Pancreas (tissue), 10 donors: ENCODE data around the gene FBXO10. TPM values are rescaled to one million over a fixed set of nuclear protein-coding genes. Genes with fewer than 3 reads are reported as not detected.

Experiments
- ATAC-seq, 4 donors: fragments of 200-7000 bp; cut with Tn5 transposase; one replicate each; pipeline versions ENCODE4 v1.8.0 to v1.9.1; 2020; ENCODE audit warnings: mild to moderate bottlenecking in 4 of 4, moderate library complexity in 4 of 4
- DNase-seq, 6 donors: peaks; one replicate each; pipeline ENCODE4 v3.0.0-alpha.2; 2020
- FAIRE-seq: peaks from 2 replicates; lab custom pipeline; 2012; peaks lifted over from hg19 to GRCh38; lab: Jason Lieb, UNC
- H3K27ac ChIP-seq, 4 donors: fragments of 200-600 bp; sonication (generic); 1 replicate in 3 of 4; 2 replicates in 1 of 4; pipeline versions ENCODE4 v1.5.0 to v1.8.0; 2020
- H3K27me3 ChIP-seq, 4 donors: fragments of 200-600 bp; one replicate each; pipeline ENCODE4 v1.8.0; 2021
- H3K36me3 ChIP-seq, 3 donors: fragments of 200-600 bp; sonication (generic) in 1 of 3; one replicate each; pipeline versions ENCODE4 v1.5.0 to v1.8.0; 2020 to 2021
- H3K4me1 ChIP-seq, 3 donors: fragments of 200-600 bp; one replicate each; pipeline ENCODE4 v1.8.0; 2021
- H3K4me3 ChIP-seq, 4 donors: fragments of 200-600 bp; sonication (generic) in 2 of 4; one replicate each; pipeline versions ENCODE4 v1.5.0 to v1.8.0; 2020 to 2021
- H3K9me3 ChIP-seq, 4 donors: fragments of 200-600 bp; one replicate each; pipeline ENCODE4 v1.8.0; 2021
- CTCF ChIP-seq, 4 donors: fragments of 200-600 bp; sonication (generic) in 3 of 4; IDR thresholded peaks; one replicate each; pipeline versions ENCODE4 v1.5.0 to v1.8.0; 2021; ENCODE audit warnings: antibody characterized with exemption in 4 of 4
- WGBS, 2 donors: extraction: QIAGEN DNeasy Blood & Tissue Kit; methylation state at CpG; one replicate each; pipeline ENCODE4 v1.1.7; 2013; 5-methylcytosine and 5-hydroxymethylcytosine counted together
- intact Hi-C, 3 donors: fragments of 100-400 bp; cut with DNase I; formaldehyde crosslinking; loops; one replicate each; pipeline versions ENCODE4 v1.11.1 to v1.14.2; 2022
- polyA plus RNA-seq, 2 donors: library from polyadenylated mRNA; stranded (reverse); fragments of 200-250 nt; gene quantifications; one replicate each; pipeline ENCODE4 v1.2.3, GENCODE V29; 2013
- total RNA-seq, 6 donors: library from RNA; stranded (reverse); fragmentation: NEBNext Ultra II Directional in 4 of 6; extraction: Animal tissue kit (Norgen Biotek cat#: 25700) in 4 of 6; gene quantifications; one replicate each; pipeline versions ENCODE4 v1.2.1 to v1.2.4, GENCODE V29; 2021 to 2023
- donor health status: healthy with polysubstance abuse.
- donor health status: DM: no; HTN: no; CAD: no; lungs with moderate emphysema.
- donor health status: DM: no; HTN: no; CAD: no.
- donor health status: control.
- donor health status: control.
- donor health status: Bipolar disorder and iron deficiency.
- donor health status: DM: yes; HTN: yes; CAD: no.
- donor health status: DM: no; HTN: no; CAD: no.
- donor health status: DM: no; HTN: no; CAD: no.
- donor health status: DM: yes; HTN: yes; CAD: no.

The FBXO10 gene
- total and polyA plus RNA-seq, 8 donors = 3.9 to 7.9 (median 6.1) TPM

DNA sequence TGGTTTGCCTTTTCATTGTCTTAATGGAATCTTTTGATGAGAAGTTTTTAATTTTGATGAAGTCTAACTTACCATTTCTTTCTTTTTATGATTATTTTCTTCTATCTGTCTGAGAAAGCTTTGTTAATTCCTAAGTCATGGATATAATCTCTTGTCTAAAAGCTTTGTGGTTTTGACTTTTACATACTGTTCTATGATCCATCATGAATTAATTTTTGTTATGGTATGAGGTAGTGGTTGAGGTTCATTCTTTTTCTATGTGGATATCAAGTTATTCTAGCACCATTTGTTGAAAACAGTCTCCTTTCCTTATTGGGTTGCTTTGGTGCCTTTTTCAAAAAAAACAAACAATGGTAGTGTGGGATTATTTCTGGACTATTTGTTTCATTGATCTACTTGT, 20.4 kb downstream of the FBXO10 start:
- no peak for FAIRE-seq
- Histone ChIP-seq H3K27ac (no peak overlapping the region), H3K4me3 (no peak overlapping the region), H3K9me3 (no peaks in the 10 kb centered on the region), H3K4me1 (no peaks in the 10 kb centered on the region), H3K36me3 (no peaks in the 10 kb centered on the region), H3K27me3 (no peaks in the 10 kb centered on the region)
- DNase-seq = no peak
- intact Hi-C loops = no loop called here
- no peak for TF ChIP-seq CTCF (IDR thresholded peaks at IDR 0.05)
- ATAC-seq = no peak

- no peak for FAIRE-seq
- no peaks in the 10 kb centered on the region for H3K9me3 ChIP-seq
- no peaks in the 10 kb centered on the region for H3K27me3 ChIP-seq
- intact Hi-C loops = no loop called here
- H3K4me3 ChIP-seq = no peak overlapping the region
- no peak for TF ChIP-seq CTCF (IDR thresholded peaks at IDR 0.05)
- no peaks in the 10 kb centered on the region for H3K36me3 ChIP-seq
- WGBS, 2 donors = 92 to 94% methylated on average over 3 of the region's 3 CpGs
- no peak overlapping the region for H3K27ac ChIP-seq
- DNase-seq = no peak
- no peak for ATAC-seq
- no peaks in the 10 kb centered on the region for H3K4me1 ChIP-seq
Observed at GRCh38 chr9:37554318-37554717, 21.9 kb downstream of the FBXO10 start.

- 85 to 89% methylated on average over 2 of the region's 2 CpGs for WGBS, 2 donors
- DNase-seq = no peak
- no peak for TF ChIP-seq CTCF (IDR thresholded peaks at IDR 0.05)
- Histone ChIP-seq H3K4me1 (no peaks in the 10 kb centered on the region), H3K27me3 (no peaks in the 10 kb centered on the region), H3K4me3 (no peak overlapping the region), H3K27ac (no peak overlapping the region), H3K36me3 (no peaks in the 10 kb centered on the region), H3K9me3 (no peaks in the 10 kb centered on the region)
- intact Hi-C loops = no loop called here
- no peak for ATAC-seq
- FAIRE-seq = no peak
Observed at GRCh38 chr9:37551888-37552287, 24.3 kb downstream of the FBXO10 start.

GRCh38 chr9:37551468-37551867, 24.7 kb downstream of the FBXO10 start:
- Histone ChIP-seq H3K9me3 (no peaks in the 10 kb centered on the region), H3K27ac (no peak overlapping the region), H3K4me3 (no peak overlapping the region), H3K4me1 (no peaks in the 10 kb centered on the region), H3K36me3 (no peaks in the 10 kb centered on the region), H3K27me3 (no peaks in the 10 kb centered on the region)
- WGBS, 2 donors = 66 to 73% methylated on average over 3 of the region's 3 CpGs
- DNase-seq (no peak), ATAC-seq (peak in 2 of 4 donors; percentile 32 to 58), FAIRE-seq (no peak)
- TF ChIP-seq CTCF (IDR thresholded peaks at IDR 0.05) = no peak
- intact Hi-C loops = no loop called here

DNA sequence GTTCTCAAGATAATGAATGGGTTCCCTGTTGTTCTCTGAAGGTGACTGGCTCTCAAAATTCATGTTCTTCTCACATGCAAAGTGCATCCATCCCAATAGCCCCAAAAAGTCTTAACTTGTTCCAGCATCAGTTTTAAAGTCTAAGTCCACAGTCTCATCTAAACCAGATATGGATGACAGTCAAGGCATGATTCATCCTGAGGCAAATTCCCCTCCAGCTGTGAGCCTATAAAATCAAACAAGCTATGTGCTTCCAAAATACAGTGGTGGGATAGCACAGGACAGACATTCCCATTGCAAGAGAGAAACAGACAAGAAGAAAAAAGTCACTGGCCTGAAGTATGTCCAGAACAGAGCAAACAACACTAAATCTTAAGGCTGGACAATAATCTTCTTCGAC, 25.4 kb downstream of the FBXO10 start:
- Histone ChIP-seq H3K4me1 (no peaks in the 10 kb centered on the region), H3K9me3 (no peaks in the 10 kb centered on the region), H3K36me3 (no peaks in the 10 kb centered on the region), H3K4me3 (no peak overlapping the region), H3K27ac (no peak overlapping the region), H3K27me3 (no peaks in the 10 kb centered on the region)
- no peak for FAIRE-seq
- no peak for TF ChIP-seq CTCF (IDR thresholded peaks at IDR 0.05)
- WGBS, 2 donors = 85 to 94% methylated on average over 1 of the region's 1 CpG
- intact Hi-C loops = no loop called here
- ATAC-seq = peak in 1 of 4 donors; percentile 19
- DNase-seq = no peak
